Neural crest cell (in vitro differentiated cells): ENCODE results near the gene ERVW-1. TPM values are rescaled to one million over a fixed set of nuclear protein-coding genes. Genes with fewer than 3 reads are reported as not detected.

Source experiments
- DNase-seq: peaks from one replicate; pipeline ENCODE4 v3.0.0; 2021; ENCODE audit warnings: low read depth, mixed read lengths, low spot score
- H3K27ac Mint-ChIP-seq: one replicate; pipeline ENCODE4 v1.8.0; 2021; ENCODE audit warnings: mild to moderate bottlenecking, mixed read lengths; ENCODE audit not compliant: unreplicated experiment
- H3K27me3 Mint-ChIP-seq: 2 replicates; pipeline ENCODE4 v1.8.0; 2021; ENCODE audit warnings: low read depth, mild to moderate bottlenecking, mixed read lengths
- H3K36me3 Mint-ChIP-seq: 2 replicates; pipeline ENCODE4 v1.8.0; 2021; ENCODE audit warnings: low read depth, mild to moderate bottlenecking, mixed read lengths
- H3K4me1 Mint-ChIP-seq: 2 replicates; pipeline ENCODE4 v1.8.0; 2021; ENCODE audit warnings: mixed read lengths
- H3K4me3 Mint-ChIP-seq: one replicate; pipeline ENCODE4 v1.8.0; 2021; ENCODE audit warnings: mild to moderate bottlenecking, mixed read lengths
- H3K9me3 Mint-ChIP-seq: 2 replicates; pipeline ENCODE4 v1.8.0; 2021; ENCODE audit warnings: mixed read lengths
- total RNA-seq: library from RNA; stranded (reverse); gene quantifications from 2 replicates; pipeline ENCODE4 v1.2.1, GENCODE V29; 2021
- TF ChIP-seq, protein P1 (sequence below): fragments of 200-600 bp; sonication (generic); conservative IDR thresholded peaks from 2 replicates; pipeline ENCODE4 v1.5.0; 2021; ENCODE audit warnings: antibody characterized with exemption, mild to moderate bottlenecking

ERVW-1 gene
- total RNA-seq, 1 donor from 2014 or later = not detected

DNA sequence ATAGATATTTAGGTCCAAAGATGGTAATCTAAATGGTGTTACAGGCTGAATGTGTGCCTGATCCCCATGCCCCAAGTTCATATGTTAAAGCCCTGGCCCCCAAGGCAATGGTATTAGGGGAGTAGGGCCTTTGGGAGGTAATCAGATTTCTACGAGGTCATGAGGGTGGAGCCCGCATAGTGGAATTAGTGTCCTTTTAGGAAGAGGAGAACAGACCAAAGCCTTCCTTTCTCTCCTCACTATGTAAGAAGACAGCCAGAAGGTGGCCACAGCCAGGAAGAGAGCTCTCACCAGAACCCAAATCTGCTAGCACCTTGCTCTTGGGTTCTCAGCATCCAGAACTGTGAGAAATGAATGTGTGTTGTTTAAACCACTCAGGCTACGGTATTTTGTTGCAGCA lies 15.2 kb downstream of the ERVW-1 start:
- Mint-ChIP-seq H3K27ac (no peak overlapping the region), H3K9me3 (peaks cover 2% of the 10 kb centered on the region)

DNA sequence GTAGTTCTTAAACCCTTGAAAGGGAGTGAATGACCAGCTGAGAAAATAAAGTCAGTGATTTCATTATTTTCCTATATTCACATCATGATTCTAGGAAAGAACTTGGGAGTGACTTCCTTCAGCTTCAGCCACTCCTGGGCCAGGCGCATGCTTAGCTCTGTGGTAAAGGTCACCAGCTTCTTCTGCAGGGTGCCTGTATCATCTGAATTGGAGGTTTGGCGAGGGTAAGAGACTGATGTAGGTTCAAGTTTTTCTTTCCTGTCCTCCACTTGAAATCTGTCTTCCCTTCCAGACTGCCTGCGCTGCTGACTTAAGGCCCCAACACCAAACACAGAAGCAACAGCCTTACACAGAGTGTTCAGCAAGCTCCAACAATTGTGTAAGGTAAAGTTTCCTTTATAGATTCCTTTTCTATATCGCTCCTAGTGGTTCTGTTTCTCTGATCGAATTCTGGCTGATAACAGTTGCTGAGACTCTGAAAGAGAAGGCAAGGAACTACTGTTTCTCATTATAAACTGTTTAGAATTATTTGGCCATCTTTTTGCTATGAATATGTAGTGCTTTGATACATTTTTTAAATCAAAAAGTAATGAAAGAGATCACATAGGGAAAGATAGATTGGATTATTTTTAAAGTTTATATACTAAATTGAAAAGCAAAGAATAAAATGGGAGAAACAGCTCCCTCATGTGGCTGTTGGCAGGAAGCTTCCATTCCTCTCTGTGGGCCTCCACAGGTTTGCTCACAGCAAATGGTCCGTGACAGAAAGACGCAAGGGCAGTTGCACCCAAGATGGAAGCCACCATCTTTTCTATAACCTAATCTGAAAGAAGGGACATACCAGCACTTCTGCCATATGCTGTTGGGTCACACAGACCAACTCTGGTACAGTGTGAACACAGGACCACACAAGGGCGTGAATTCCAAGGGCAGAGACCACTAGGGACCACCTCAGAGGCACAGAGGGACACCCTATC lies 16.4 kb downstream of the ERVW-1 start:
- H3K4me1 Mint-ChIP-seq = peaks cover 5% of the 10 kb centered on the region
- no peaks in the 10 kb centered on the region for H3K27me3 Mint-ChIP-seq
- H3K27ac Mint-ChIP-seq = no peak overlapping the region
- no peaks in the 10 kb centered on the region for H3K36me3 Mint-ChIP-seq
- H3K9me3 Mint-ChIP-seq = no peaks in the 10 kb centered on the region
- peak; percentile 28 for DNase-seq
- H3K4me3 Mint-ChIP-seq = no peak overlapping the region
- TF ChIP-seq, protein P1, sequence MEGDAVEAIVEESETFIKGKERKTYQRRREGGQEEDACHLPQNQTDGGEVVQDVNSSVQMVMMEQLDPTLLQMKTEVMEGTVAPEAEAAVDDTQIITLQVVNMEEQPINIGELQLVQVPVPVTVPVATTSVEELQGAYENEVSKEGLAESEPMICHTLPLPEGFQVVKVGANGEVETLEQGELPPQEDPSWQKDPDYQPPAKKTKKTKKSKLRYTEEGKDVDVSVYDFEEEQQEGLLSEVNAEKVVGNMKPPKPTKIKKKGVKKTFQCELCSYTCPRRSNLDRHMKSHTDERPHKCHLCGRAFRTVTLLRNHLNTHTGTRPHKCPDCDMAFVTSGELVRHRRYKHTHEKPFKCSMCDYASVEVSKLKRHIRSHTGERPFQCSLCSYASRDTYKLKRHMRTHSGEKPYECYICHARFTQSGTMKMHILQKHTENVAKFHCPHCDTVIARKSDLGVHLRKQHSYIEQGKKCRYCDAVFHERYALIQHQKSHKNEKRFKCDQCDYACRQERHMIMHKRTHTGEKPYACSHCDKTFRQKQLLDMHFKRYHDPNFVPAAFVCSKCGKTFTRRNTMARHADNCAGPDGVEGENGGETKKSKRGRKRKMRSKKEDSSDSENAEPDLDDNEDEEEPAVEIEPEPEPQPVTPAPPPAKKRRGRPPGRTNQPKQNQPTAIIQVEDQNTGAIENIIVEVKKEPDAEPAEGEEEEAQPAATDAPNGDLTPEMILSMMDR = peak; percentile 85

More for the DNA sequence above, 15.2 kb downstream of the ERVW-1 start:
- Mint-ChIP-seq H3K4me3 (no peak overlapping the region), H3K36me3 (peaks cover 2% of the 10 kb centered on the region), H3K4me1 (peaks cover 5% of the 10 kb centered on the region), H3K27me3 (no peaks in the 10 kb centered on the region)
- DNase-seq = no peak
- TF ChIP-seq, protein P1 = no peak

- peaks cover 2% of the 10 kb centered on the region for H3K36me3 Mint-ChIP-seq
- no peaks in the 10 kb centered on the region for H3K27me3 Mint-ChIP-seq
- H3K27ac Mint-ChIP-seq = no peak overlapping the region
- no peak overlapping the region for H3K4me3 Mint-ChIP-seq
- peaks cover 5% of the 10 kb centered on the region for H3K4me1 Mint-ChIP-seq
- TF ChIP-seq, protein P1 = no peak
- DNase-seq = no peak
- no peaks in the 10 kb centered on the region for H3K9me3 Mint-ChIP-seq
Measured at GRCh38 chr7:92460510-92460909, 17.2 kb downstream of the ERVW-1 start.

DNA sequence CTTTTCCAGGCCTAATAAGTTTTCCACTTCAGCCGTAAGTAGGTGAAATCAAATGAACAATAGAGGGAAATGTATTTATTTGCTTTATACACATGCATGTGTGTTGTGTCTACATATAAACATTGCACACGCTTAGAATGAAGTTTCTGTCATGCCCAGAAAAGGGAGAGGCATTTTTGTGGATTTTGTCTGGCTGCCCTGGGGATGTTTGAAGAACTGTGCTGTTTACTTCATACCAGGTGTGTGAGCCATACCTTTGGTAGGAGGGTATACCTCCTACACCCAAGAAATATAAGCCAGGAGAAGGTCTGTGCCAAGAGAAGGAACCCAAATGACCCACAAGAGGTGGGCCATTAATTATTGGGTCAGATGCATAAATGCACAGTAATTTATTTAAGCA lies 17.6 kb downstream of the ERVW-1 start:
- no peaks in the 10 kb centered on the region for H3K27me3 Mint-ChIP-seq
- H3K4me1 Mint-ChIP-seq = peaks cover 5% of the 10 kb centered on the region
- TF ChIP-seq, protein P1 = no peak
- no peaks in the 10 kb centered on the region for H3K9me3 Mint-ChIP-seq
- DNase-seq = no peak
- no peak overlapping the region for H3K27ac Mint-ChIP-seq
- no peak overlapping the region for H3K4me3 Mint-ChIP-seq
- peaks cover 2% of the 10 kb centered on the region for H3K36me3 Mint-ChIP-seq

GRCh38 chr7:92456236-92456635 lies 21.5 kb downstream of the ERVW-1 start:
- no peak for DNase-seq
- H3K27ac Mint-ChIP-seq = no peak overlapping the region
- H3K9me3 Mint-ChIP-seq = no peaks in the 10 kb centered on the region
- H3K4me1 Mint-ChIP-seq = peaks cover under 1% of the 10 kb centered on the region
- no peak overlapping the region for H3K4me3 Mint-ChIP-seq
- H3K36me3 Mint-ChIP-seq = peaks cover 13% of the 10 kb centered on the region
- TF ChIP-seq, protein P1 = no peak
- no peaks in the 10 kb centered on the region for H3K27me3 Mint-ChIP-seq
